Mammary microvascular endothelial cell (primary cell): ENCODE results near the gene S100G. TPM values are rescaled to one million over a fixed set of nuclear protein-coding genes. Genes with fewer than 3 reads are reported as not detected.

Experiments used
- total RNA-seq: library from RNA; depleted of rRNA; stranded (reverse); fragments of >200 nt; gene quantifications from 2 replicates; pipeline ENCODE4 v1.2.3, GENCODE V29; 2015

S100G gene
- not detected in 2 replicates for total RNA-seq

GRCh38 chrX:16649858-16650257 lies at the start of gene S100G:
Gene S100G (plus strand): TSS chrX:16650158. CDS start chrX:16651007, 849 bp downstream.

Other genes starting within 250 kb of the S100G start
- 8.5 and 9.0 TPM in 2 replicates for gene CTPS2, start 62.5 kb downstream of the S100G start, total RNA-seq
- 25.6 and 26.6 TPM in 2 replicates for gene SYAP1, start 69.5 kb downstream of the S100G start, total RNA-seq
- 9.5 and 10.9 TPM in 2 replicates for gene TXLNG, start 136.3 kb downstream of the S100G start, total RNA-seq
- gene RBBP7, start 220.2 kb downstream of the S100G start, total RNA-seq, result 123 and 142 TPM in 2 replicates